ENCODE results near the gene RALB. TPM values are rescaled to one million over a fixed set of nuclear protein-coding genes. Genes with fewer than 3 reads are reported as not detected.

Gene RALB
- polyA plus RNA-seq, 2 of the 4 experiments (the other 2 are of a cell fraction) = 72.9 to 76.5 TPM

DNA sequence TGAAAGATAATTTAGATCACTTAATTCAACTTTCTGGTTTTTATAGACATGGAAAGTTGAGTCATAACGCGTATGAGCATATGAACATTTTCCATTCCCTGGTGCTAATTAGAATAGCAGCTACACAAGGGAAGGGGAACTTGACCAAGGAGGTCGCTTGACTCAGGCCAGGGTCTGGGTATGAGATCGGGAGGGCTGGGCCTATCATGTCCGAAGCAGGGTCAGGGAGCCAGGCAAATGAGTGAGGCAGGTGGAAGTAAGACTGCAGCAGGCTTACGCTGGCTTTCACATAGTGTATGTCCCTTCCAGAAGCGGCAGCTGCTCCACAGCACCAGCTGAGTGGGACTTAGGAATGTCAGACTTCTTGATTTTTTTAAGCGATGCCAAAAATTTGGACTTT, 14.7 kb downstream of the RALB start:
- POLR2A ChIA-PET = no interaction called here
- WGBS (ENCODE audit: missing lambda C conversion rate) = 93% methylated on average over 8 of the region's 8 CpGs
- ATAC-seq (no peak), FAIRE-seq (no peak), DNase-seq (ENCODE audit: low read depth in 1 of 2, low spot score in 1 of 2) (no peak)
- H3K4me3 ChIP-seq = no peak overlapping the region
- CTCF ChIA-PET = interaction anchor here (1.3 kb wide), 1 partner anchor 10 kb away, joined by 4 read pairs; no protein-coding TSS in a partner anchor
- TF ChIP-seq USF2 (IDR thresholded peaks at IDR 0.05) (no peak), TFCP2L1 (CRISPR knock-in tag; IDR thresholded peaks at IDR 0.05) (no peak), EP300 (IDR thresholded peaks at IDR 0.05) (no peak), FOSL2 (IDR thresholded peaks at IDR 0.05) (no peak), FOSL2 (CRISPR knock-in tag; IDR thresholded peaks at IDR 0.05) (no peak), RARB (CRISPR knock-in tag; IDR thresholded peaks at IDR 0.05) (no peak), NFE2L2 (conservative IDR thresholded peaks at IDR 0.05; ENCODE audit: low read length) (no peak), MAZ (IDR thresholded peaks at IDR 0.05; ENCODE audit: borderline replicate concordance, low read depth, low read length) (no peak), FOXS1 (CRISPR knock-in tag; IDR thresholded peaks at IDR 0.05) (no peak), ZC3H11A (IDR thresholded peaks at IDR 0.05) (no peak), RNF2 (IDR thresholded peaks at IDR 0.05; ENCODE audit: borderline replicate concordance, low read depth) (no peak), HOXB5 (CRISPR knock-in tag; IDR thresholded peaks at IDR 0.05) (no peak), RFX5 (IDR thresholded peaks at IDR 0.05) (no peak), POLR2AphosphoS2 (conservative IDR thresholded peaks at IDR 0.05; ENCODE audit: low read length) (no peak), PBX3 (IDR thresholded peaks at IDR 0.05) (no peak), ZSCAN20 (CRISPR knock-in tag; IDR thresholded peaks at IDR 0.05) (no peak)
- no peak overlapping the region for H3K4me2 ChIP-seq
- no peaks in the 10 kb centered on the region for H3K9me3 ChIP-seq
- no peak overlapping the region for H3K27ac ChIP-seq
- H3K4me1 ChIP-seq = no peaks in the 10 kb centered on the region

DNA sequence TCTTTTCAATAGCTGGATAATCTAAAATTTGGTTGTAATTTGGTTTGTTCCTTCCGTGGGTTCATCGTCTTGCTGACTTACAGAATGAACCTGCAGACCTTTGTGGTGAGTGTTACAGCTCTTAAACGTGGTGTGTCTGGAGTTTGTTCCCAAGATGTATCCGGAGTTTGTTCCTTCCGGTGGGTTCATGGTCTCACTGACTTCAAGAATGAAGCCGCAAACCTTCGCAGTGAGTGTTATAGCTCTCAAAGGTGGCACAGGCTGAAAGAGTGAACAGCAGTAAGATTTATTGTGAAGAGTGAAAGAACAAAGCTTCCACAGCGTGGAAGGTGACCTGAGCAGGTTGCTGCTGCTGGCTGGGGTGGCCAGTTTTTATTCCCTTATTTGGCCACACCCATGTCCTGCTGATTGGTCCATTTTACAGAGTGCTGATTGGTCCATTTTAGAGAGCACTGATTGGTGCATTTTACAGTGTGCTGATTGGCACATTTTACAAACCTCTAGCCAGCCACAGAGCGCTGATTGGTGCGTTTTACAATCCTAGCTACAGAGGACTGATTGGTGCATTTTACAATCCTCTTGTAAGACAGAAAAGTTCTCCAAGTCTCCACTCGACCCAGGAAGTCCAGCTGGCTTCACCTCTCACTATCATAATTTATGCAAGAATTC, 16.6 kb downstream of the RALB start:
- ATAC-seq (no peak), DNase-seq (ENCODE audit: low read depth in 1 of 2, low spot score in 1 of 2) (no peak), FAIRE-seq (no peak)
- Histone ChIP-seq H3K4me3 (no peak overlapping the region), H3K4me1 (no peaks in the 10 kb centered on the region), H3K27ac (no peak overlapping the region), H3K4me2 (no peak overlapping the region), H3K9me3 (no peaks in the 10 kb centered on the region)
- CTCF ChIA-PET = interaction anchor here (1.1 to 2.0 kb wide), 2 partner anchors 15 to 44 kb away, joined by 4 to 5 read pairs; no protein-coding TSS in a partner anchor
- POLR2A ChIA-PET = no interaction called here
- TF ChIP-seq ZFP36 (IDR thresholded peaks at IDR 0.05; ENCODE audit: borderline replicate concordance, partially characterized antibody) (no peak), MAFK (IDR thresholded peaks at IDR 0.05; ENCODE audit: partially characterized antibody) (peak; percentile 37)
- 89% methylated on average over 11 of the region's 11 CpGs for WGBS (ENCODE audit: missing lambda C conversion rate)

DNA sequence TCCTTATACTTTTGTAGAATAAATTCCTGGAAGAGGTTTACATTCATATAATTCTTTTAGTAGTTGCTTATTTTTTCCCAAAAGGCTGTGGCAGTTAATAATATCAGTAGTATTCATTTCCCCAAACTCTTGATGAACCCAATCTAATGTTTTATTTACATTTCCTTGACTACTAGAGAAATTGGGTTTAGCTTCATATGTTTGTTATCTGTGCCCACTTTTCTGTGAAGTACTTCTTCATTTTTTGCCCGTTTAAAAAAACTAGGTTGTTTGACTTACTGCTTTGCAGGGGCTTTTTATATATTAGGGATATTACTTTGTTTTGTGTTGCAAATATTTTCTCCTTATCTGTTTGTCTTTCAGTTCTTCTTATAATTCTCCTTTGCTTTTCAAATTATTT, 17.2 kb downstream of the RALB start:
- H3K4me1 ChIP-seq = no peaks in the 10 kb centered on the region
- no peak for FAIRE-seq
- WGBS (ENCODE audit: missing lambda C conversion rate) = 83% methylated on average over 1 of the region's 1 CpG
- H3K9me3 ChIP-seq = no peaks in the 10 kb centered on the region
- TF ChIP-seq HOXB5 (CRISPR knock-in tag; IDR thresholded peaks at IDR 0.05) (no peak), PHF8 (IDR thresholded peaks at IDR 0.05; ENCODE audit: borderline replicate concordance, low read depth) (no peak), PBX3 (IDR thresholded peaks at IDR 0.05) (no peak), RCOR1 (IDR thresholded peaks at IDR 0.05; ENCODE audit: low read depth, low read length) (no peak), CHD2 (IDR thresholded peaks at IDR 0.05; ENCODE audit: low read length, partially characterized antibody) (no peak), MAZ (IDR thresholded peaks at IDR 0.05; ENCODE audit: borderline replicate concordance, low read depth, low read length) (no peak), ZSCAN20 (CRISPR knock-in tag; IDR thresholded peaks at IDR 0.05) (no peak)
- TF ChIP-seq, protein P1, sequence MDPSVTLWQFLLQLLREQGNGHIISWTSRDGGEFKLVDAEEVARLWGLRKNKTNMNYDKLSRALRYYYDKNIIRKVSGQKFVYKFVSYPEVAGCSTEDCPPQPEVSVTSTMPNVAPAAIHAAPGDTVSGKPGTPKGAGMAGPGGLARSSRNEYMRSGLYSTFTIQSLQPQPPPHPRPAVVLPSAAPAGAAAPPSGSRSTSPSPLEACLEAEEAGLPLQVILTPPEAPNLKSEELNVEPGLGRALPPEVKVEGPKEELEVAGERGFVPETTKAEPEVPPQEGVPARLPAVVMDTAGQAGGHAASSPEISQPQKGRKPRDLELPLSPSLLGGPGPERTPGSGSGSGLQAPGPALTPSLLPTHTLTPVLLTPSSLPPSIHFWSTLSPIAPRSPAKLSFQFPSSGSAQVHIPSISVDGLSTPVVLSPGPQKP (IDR thresholded peaks at IDR 0.05; ENCODE audit: low read depth, low read length) = no peak
- no peak overlapping the region for H3K4me3 ChIP-seq
- no peak for DNase-seq (ENCODE audit: low read depth in 1 of 2, low spot score in 1 of 2)
- no peak overlapping the region for H3K27ac ChIP-seq
- ChIA-PET CTCF (interaction anchor here (2.0 kb wide), 1 partner anchor 15 kb away, joined by 5 read pairs; no protein-coding TSS in a partner anchor), POLR2A (no interaction called here)
- H3K4me2 ChIP-seq = no peak overlapping the region
- no peak for ATAC-seq

All from A549 (cell line).